GM12865 (cell line): ENCODE measurements around the gene MYLK2.

Experiments used
- DNase-seq: peaks from one replicate; pipeline ENCODE4 v3.0.0; 2010; ENCODE audit warnings: low read depth
- H3K4me3 ChIP-seq: 2 replicates; pipeline ENCODE4 v1.5.1; 2011; ENCODE audit warnings: mild to moderate bottlenecking, low read depth, low read length, control low read depth
- CTCF ChIP-seq: IDR thresholded peaks from 2 replicates; pipeline ENCODE4 v1.5.1; 2011; ENCODE audit warnings: low read length, control low read depth, low read depth, inconsistent platforms; ENCODE audit not compliant: insufficient read depth; ENCODE audit errors: missing control alignments

The MYLK2 gene

DNA sequence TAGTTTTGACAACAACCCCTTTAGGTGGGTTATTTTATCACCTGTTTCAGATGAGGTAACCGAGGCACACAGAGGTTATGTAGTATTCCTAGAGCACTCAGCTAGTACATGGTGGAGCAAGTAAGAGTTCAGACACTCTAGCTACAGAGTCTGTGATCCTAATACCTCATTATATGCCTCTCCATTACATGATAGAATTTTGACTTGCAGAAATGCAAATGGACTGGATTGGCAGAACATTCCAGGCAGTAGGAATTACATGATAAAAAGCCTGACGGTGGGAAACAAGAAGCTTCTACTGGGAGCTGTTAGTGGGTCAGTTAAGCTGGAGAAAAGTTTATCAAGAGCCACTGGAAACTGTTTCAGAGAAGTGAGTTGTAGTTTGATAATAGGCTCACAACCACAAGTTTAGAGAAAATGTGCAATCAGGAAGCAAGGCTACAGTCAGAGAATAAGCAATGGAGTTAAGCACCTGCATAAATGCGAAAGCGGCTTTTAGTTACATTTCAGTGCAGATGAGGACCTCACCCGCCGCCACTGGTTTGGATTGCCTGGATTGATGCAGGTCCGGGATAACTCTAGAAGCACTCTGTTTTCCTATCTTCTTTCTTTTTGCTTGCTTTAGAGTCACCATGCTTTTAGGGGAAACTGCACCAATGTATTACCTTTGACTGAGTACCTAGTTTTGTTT, 34.7 kb upstream of the MYLK2 start:
- DNase-seq = no peak
- no peak for TF ChIP-seq CTCF
- no peak overlapping the region for H3K4me3 ChIP-seq

GRCh38 chr20:31785089-31785488, 34.1 kb upstream of the MYLK2 start:
- H3K4me3 ChIP-seq = no peak overlapping the region
- no peak for TF ChIP-seq CTCF
- no peak for DNase-seq

DNA sequence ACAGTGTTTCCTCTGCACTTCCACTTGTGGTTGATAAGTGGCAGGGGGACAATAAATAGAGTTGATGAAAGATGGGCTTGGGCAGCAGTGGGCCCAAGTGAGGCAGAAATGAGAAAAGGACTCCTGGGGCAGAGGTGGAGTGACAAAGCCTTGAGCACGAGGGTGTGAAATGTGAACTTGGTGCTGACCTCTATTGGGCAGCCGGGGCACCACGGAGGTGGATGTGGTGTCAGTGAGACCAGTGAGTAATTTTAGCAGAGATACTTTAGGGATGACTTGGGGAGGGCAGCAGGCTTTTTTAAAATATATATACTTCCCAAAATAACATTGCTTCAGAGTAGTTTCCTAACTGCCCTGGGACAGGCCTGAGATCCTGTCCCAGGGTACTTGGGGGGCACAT, 30.6 kb upstream of the MYLK2 start:
- no peak for DNase-seq
- no peak overlapping the region for H3K4me3 ChIP-seq
- TF ChIP-seq CTCF = no peak

- no peak overlapping the region for H3K4me3 ChIP-seq
- DNase-seq = no peak
- TF ChIP-seq CTCF = no peak
Measured at GRCh38 chr20:31790401-31790800, 28.8 kb upstream of the MYLK2 start.

GRCh38 chr20:31797364-31797763, 21.8 kb upstream of the MYLK2 start:
- no peak for TF ChIP-seq CTCF
- no peak for DNase-seq
- no peak overlapping the region for H3K4me3 ChIP-seq

- no peak for TF ChIP-seq CTCF
- no peak for DNase-seq
- no peak overlapping the region for H3K4me3 ChIP-seq
Measured at GRCh38 chr20:31801508-31801907, 17.6 kb upstream of the MYLK2 start.
